ENCODE data around the gene SPRR3.

GRCh38 chr1:152953761-152954160, 47.8 kb upstream of the SPRR3 start:
- TF ChIP-seq CTCF (IDR thresholded peaks at IDR 0.05), result no peak
- no peak for TF ChIP-seq POLR2A (IDR thresholded peaks at IDR 0.05)
- TF ChIP-seq EP300 (IDR thresholded peaks at IDR 0.05), result no peak

All from tibial nerve (tissue), 4 donors.